Pulmonary artery endothelial cell (primary cell): ENCODE measurements around the gene STX1B. TPM values are rescaled to one million over a fixed set of nuclear protein-coding genes. Genes with fewer than 3 reads are reported as not detected.
"Not testable (repeated sequence)": the region's sequence is repeated elsewhere in the genome, so short reads cannot be mapped to it uniquely, and the experiment has no call there.

ENCODE experiments used
- DNase-seq: peaks from one replicate; pipeline ENCODE4 v3.0.0-alpha.2; 2011; ENCODE audit warnings: low read depth, low spot score
- total RNA-seq: library from RNA; depleted of rRNA; stranded (reverse); fragments of >200 nt; gene quantifications from 2 replicates; pipeline ENCODE4 v1.2.3, GENCODE V29; 2014

The STX1B gene
- 0.33 and 0.39 TPM in 2 replicates for total RNA-seq

GRCh38 chr16:31010585-31011325, at the start of gene STX1B:
Gene STX1B (minus strand): TSS chr16:31010638. CDS start chr16:31010396, 242 bp downstream.
- DNase-seq = no peak

GRCh38 chr16:31055613-31056012, 45.2 kb upstream of the STX1B start:
- no peak for DNase-seq

GRCh38 chr16:31052114-31052513, 41.7 kb upstream of the STX1B start:
- DNase-seq = no peak

- no peak for DNase-seq
Observed at GRCh38 chr16:31050280-31051030, 40.0 kb upstream of the STX1B start.

- no peak for DNase-seq
Observed at GRCh38 chr16:31043898-31044481, 33.6 kb upstream of the STX1B start.

- no peak for DNase-seq
Observed at GRCh38 chr16:31043352-31043751, 32.9 kb upstream of the STX1B start.

- DNase-seq = no peak
Observed at GRCh38 chr16:31042866-31043265, 32.4 kb upstream of the STX1B start.

- no peak for DNase-seq
Observed at GRCh38 chr16:31038993-31039392, 28.6 kb upstream of the STX1B start.

GRCh38 chr16:31036691-31037090, 26.3 kb upstream of the STX1B start:
- no peak for DNase-seq

- peak; percentile 48 for DNase-seq
Observed at GRCh38 chr16:31033709-31034492, 23.5 kb upstream of the STX1B start.

- DNase-seq = peak; percentile 88
Observed at GRCh38 chr16:31032736-31033708, 22.6 kb upstream of the STX1B start, which contains the start of gene STX4. Gene STX4 (plus strand): TSS chr16:31033558. CDS start chr16:31033806, 248 bp downstream.

GRCh38 chr16:31031276-31031675, 20.8 kb upstream of the STX1B start:
- DNase-seq = no peak

- no peak for DNase-seq
Observed at GRCh38 chr16:31029272-31029671, 18.8 kb upstream of the STX1B start.

GRCh38 chr16:31025339-31025738, 14.9 kb upstream of the STX1B start:
- DNase-seq = no peak

- no peak for DNase-seq
Observed at GRCh38 chr16:31023627-31024226, 13.3 kb upstream of the STX1B start.

GRCh38 chr16:31023252-31023602, 12.8 kb upstream of the STX1B start:
- no peak for DNase-seq

- no peak for DNase-seq
Observed at GRCh38 chr16:31022544-31023251, 12.3 kb upstream of the STX1B start.

GRCh38 chr16:31020536-31020935, 10.1 kb upstream of the STX1B start:
- DNase-seq = no peak

GRCh38 chr16:31017756-31018155, 7.3 kb upstream of the STX1B start:
- DNase-seq = not testable (repeated sequence)
